ENCODE results near the gene ASF1B.

Gene ASF1B

GRCh38 chr19:14127929-14128509 lies 8.4 kb downstream of the ASF1B start:
- no peak for DNase-seq

GRCh38 chr19:14127176-14127575 lies 9.2 kb downstream of the ASF1B start:
- no peak for DNase-seq

GRCh38 chr19:14122924-14123323 lies 13.5 kb downstream of the ASF1B start:
- no peak for DNase-seq

- DNase-seq: no peak
Observed at GRCh38 chr19:14120497-14120780, 15.9 kb downstream of the ASF1B start.

- DNase-seq: no peak
Observed at GRCh38 chr19:14119644-14120496, 16.5 kb downstream of the ASF1B start.

- DNase-seq: no peak
Observed at GRCh38 chr19:14119146-14119545, 17.2 kb downstream of the ASF1B start.

- no peak for DNase-seq
Observed at GRCh38 chr19:14118165-14119051, 18.0 kb downstream of the ASF1B start.

- DNase-seq: peak; percentile 95
Observed at GRCh38 chr19:14117668-14118164, 18.7 kb downstream of the ASF1B start, which contains the start of gene PRKACA. Gene PRKACA, minus strand, starts transcription at chr19:14117762. Its CDS starts 215 bp downstream, at chr19:14117547.

GRCh38 chr19:14116918-14117578 lies 19.3 kb downstream of the ASF1B start:
- no peak for DNase-seq

- no peak for DNase-seq
Observed at GRCh38 chr19:14116525-14116917, 19.9 kb downstream of the ASF1B start.

GRCh38 chr19:14115756-14116155 lies 20.6 kb downstream of the ASF1B start:
- DNase-seq: no peak

- DNase-seq: no peak
Observed at GRCh38 chr19:14114854-14115253, 21.5 kb downstream of the ASF1B start.

- DNase-seq: no peak
Observed at GRCh38 chr19:14114439-14114838, 21.9 kb downstream of the ASF1B start.

GRCh38 chr19:14113762-14114414 lies 22.5 kb downstream of the ASF1B start:
- DNase-seq: no peak

GRCh38 chr19:14112809-14113385 lies 23.5 kb downstream of the ASF1B start:
- DNase-seq: no peak

GRCh38 chr19:14112051-14112808 lies 24.2 kb downstream of the ASF1B start:
- DNase-seq: no peak

GRCh38 chr19:14111486-14111885 lies 24.9 kb downstream of the ASF1B start:
- no peak for DNase-seq

GRCh38 chr19:14110650-14111049 lies 25.7 kb downstream of the ASF1B start:
- no peak for DNase-seq

- DNase-seq: no peak
Observed at GRCh38 chr19:14107581-14108461, 28.6 kb downstream of the ASF1B start.

GRCh38 chr19:14106840-14107239 lies 29.5 kb downstream of the ASF1B start:
- no peak for DNase-seq
